Femur (tissue), 1 donor: Measurements from ENCODE around the gene MMD.

Experiments
- DNase-seq: peaks from one replicate; pipeline ENCODE4 v3.0.0-alpha.2; 2017

Gene MMD

DNA sequence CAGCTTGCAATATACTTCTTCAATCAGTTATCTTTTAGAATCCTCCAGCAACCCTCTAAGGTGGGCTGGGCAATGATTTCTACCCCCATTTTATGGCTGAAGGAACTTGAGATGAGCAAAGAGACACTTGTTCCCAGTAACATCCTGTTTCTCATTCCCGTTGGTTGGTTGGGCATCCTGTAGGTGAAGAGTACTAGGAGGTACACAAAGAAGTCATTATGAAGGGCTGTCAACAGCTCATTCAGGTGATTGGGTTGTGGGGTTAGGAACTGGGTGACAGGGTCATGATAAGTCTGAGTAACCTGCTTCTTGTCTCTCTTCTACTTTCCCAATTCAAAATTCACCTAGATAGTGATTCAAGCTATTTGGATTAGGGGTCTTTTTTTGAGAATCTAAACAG, 76.5 kb downstream of the MMD start:
- DNase-seq = no peak

DNA sequence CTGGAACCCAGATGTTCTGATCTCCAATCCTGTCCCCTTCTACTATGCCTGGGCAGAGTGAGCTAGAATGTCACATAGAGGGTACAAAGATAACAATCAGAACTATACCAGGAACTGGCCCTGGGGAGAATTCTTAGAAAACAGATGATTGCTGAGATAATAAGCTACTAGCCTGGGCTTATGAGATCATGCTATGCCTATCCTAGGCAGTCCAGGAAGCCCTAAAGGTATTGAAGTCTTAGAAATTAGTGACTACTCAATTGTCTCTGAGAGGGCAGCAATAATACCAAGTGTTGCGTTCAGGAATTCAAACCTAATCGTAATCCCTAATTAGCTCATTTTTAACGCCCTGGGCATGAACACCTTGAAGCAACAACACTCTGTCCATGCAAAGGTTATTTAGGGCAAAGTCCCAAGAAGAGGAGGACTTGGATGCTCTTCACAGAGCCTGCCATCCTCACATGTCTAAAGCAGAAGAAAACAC, 77.1 kb downstream of the MMD start:
- no peak for DNase-seq

DNA sequence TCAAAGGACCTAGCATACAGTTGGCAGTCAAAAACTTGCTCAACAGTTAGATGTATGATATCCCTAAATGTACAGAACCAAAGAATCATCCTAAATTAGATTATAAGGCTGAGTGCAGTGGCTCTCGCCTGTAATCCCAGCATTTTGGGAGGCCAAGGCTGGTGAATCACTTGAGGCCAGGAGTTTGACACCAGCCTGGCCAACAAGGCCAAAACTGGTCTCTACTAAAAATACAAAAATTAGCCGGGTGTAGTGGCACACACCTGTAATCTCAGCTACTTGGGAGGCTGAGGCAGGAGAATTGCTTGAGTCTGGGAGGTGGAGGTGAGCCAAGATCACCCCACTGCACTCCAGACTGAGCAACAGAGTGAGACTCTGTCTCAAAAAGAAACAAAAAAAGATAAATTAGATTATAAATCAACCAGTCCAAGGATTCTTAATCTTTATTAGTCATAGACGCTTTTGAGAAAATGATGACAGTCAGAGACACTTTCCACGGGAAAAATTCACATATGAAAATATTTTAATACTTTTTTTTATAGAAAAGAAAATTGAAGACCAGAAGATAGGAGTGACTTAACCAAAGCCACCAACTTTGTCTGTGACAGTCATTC, 77.6 kb downstream of the MMD start:
- no peak for DNase-seq

DNA sequence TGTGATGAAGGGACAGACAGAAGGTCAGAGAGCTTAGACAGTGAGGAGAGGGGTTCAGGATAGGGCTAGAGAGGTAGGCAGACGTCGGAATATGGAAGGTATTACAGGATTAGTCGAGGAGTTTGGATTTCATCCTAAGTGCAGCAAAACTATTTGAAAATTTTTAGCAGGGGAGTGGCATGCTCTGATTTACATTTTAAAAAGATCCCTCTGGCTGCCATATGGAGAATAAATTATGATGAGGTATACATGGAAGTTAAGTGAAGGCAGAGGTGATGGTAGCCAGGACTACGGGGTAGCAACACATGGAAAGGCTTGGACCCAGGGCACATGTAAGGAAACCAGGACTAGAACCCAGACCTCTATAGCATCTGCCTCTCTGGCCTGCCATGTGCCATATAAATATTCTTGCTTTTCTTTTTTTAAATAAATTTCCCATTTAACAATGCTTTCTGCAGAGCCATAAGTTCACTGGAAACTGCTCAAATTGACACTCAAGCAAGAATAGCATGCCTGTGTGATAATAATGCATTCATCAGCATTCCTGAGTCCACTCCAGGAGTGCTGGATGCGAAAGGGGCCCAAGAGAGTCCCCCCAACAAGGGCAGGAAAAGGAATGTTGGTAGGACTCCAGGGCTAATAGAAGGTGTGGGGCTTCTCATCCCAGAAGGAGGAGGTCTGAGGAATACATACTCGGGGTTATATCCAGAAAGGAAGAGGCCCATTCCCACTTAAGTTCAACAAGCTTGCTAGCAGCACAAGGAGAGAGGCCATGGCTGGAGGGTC, 78.6 kb downstream of the MMD start:
- DNase-seq = no peak
